Tibial nerve (tissue), 4 donors: ENCODE results near the gene CRYBA2.

Source experiments
- CTCF ChIP-seq, 5 experiments: fragments of 200-600 bp in 3 of 5; fragments of 450-650 bp in 2 of 5; sonication (generic) in 3 of 5; IDR thresholded peaks; one replicate each; pipeline ENCODE4 v1.5.1; 2016 to 2019; ENCODE audit warnings: antibody characterized with exemption in 5 of 5, mild to moderate bottlenecking in 3 of 5, moderate library complexity in 2 of 5
- EP300 ChIP-seq, 2 donors: sonication (generic); formaldehyde crosslinking; IDR thresholded peaks; one replicate each; pipeline ENCODE4 v1.6.1; 2017; ENCODE audit warnings: antibody characterized with exemption in 2 of 2, mild to moderate bottlenecking in 1 of 2
- POLR2A ChIP-seq, 2 donors: fragments of 450-650 bp; IDR thresholded peaks; one replicate each; pipeline ENCODE4 v1.6.1; 2017; ENCODE audit warnings: antibody characterized with exemption in 2 of 2, mild to moderate bottlenecking in 2 of 2, moderate library complexity in 2 of 2

GRCh38 chr2:218980735-218981389 is 12.4 kb downstream of the CRYBA2 start:
- TF ChIP-seq POLR2A (IDR thresholded peaks at IDR 0.05) (no peak), EP300 (IDR thresholded peaks at IDR 0.05) (no peak), CTCF (IDR thresholded peaks at IDR 0.05) (no peak)
